ENCODE results near the gene RHOF. TPM values are rescaled to one million over a fixed set of nuclear protein-coding genes. Genes with fewer than 3 reads are reported as not detected.
"Not testable (repeated sequence)": the region's sequence is repeated elsewhere in the genome, so short reads cannot be mapped to it uniquely, and the experiment has no call there.

RHOF gene
- total and polyA plus RNA-seq, 9 donors = 3.7 to 37.3 (median 15.8) TPM

- Histone ChIP-seq H3K36me3 (no peaks in the 10 kb centered on the region), H3K9me3 (no peaks in the 10 kb centered on the region), H3K27ac (peak overlapping the region; percentile 56 to 73), H3K4me3 (peak overlapping the region; percentile 42), H3K4me1 (ENCODE audit: insufficient read depth) (peaks cover 13% of the 10 kb centered on the region), H3K27me3 (no peaks in the 10 kb centered on the region)
- WGBS, 3 donors = 13 to 41% (median 26%) methylated on average over 19 to 48 of the region's 48 CpGs
- intact Hi-C loops (cut with DNase I) = loop anchor here (2.0 to 5.0 kb wide), 3 partner anchors 91 to 96 kb away; no protein-coding TSS in a partner anchor
- TF ChIP-seq CTCF (IDR thresholded peaks at IDR 0.05) = no peak
- TF ChIP-seq EP300 (IDR thresholded peaks at IDR 0.05) = no peak
- TF ChIP-seq POLR2A (IDR thresholded peaks at IDR 0.05) = no peak
- DNase-seq = peak; percentile 67 to 87 (median 78)
Observed at GRCh38 chr12:121792607-121793439, 665 bp downstream of the RHOF start.

DNA sequence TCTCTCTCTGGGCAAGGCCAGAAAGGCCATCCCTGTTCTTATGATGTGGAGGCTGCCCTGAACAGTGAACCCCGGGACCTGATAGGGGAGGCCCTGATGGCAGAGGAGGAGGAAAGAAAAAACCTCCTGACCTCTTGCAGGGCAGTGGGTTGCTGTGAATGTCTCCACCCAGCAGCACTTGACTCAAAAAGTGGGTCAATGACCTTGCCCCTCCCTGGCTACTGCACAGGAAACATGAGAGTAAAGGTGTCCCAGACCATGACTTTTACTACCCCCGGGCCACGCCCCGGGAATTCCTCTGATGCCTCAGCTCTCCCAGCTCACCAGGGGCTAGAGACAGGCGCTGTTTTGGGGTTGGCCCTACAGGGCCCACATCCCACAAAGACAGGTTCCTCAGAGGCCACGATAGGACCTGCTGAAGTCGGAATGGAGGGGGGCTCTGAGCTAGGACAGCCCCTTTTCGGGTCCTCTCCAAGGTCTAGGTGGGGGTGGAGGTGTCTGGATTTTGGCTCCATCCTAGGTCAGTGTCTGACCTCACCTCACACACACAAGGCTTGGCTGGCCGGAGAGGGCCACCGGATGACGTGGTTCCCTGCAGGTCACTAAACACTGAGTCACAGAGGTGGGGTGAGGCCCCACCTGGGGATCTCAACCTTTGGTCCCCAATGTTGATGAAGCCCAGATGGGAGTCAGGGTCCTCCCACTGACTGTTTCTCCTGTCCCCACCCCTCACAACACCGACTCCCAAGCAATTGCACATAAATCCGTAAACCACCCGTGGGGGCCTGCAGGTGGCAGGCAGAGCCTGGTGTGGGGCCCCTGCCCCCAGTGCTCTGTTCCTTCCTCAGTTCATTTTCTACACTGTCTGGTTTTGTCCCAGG lies 1.6 kb downstream of the RHOF start:
- no peak overlapping the region for H3K27ac ChIP-seq
- DNase-seq = no peak
- H3K4me1 ChIP-seq (ENCODE audit: insufficient read depth) = peaks cover 10% of the 10 kb centered on the region
- TF ChIP-seq POLR2A (IDR thresholded peaks at IDR 0.05) (no peak), CTCF (IDR thresholded peaks at IDR 0.05) (no peak), EP300 (IDR thresholded peaks at IDR 0.05) (no peak)
- no peaks in the 10 kb centered on the region for H3K36me3 ChIP-seq
- whole genome bisulfite sequencing, 3 donors = 80 to 87% (median 81%) methylated on average over 13 to 14 of the region's 14 CpGs
- H3K9me3 ChIP-seq = no peaks in the 10 kb centered on the region
- intact Hi-C loops (cut with DNase I) = loop anchor here (2.0 to 5.0 kb wide), 3 partner anchors 90 to 95 kb away; no protein-coding TSS in a partner anchor
- H3K4me3 ChIP-seq = no peak overlapping the region
- H3K27me3 ChIP-seq = no peaks in the 10 kb centered on the region

- intact Hi-C loops (cut with DNase I) = loop anchor here in 3 of 4 donors (5.0 kb wide), 2 partner anchors 88 to 93 kb away; no protein-coding TSS in a partner anchor
- H3K4me3 ChIP-seq; H3K27me3 ChIP-seq; H3K9me3 ChIP-seq; DNase-seq; H3K36me3 ChIP-seq; H3K4me1 ChIP-seq (ENCODE audit: insufficient read depth); H3K27ac ChIP-seq: not testable (repeated sequence)
- WGBS, 3 donors = 90 to 96% (median 92%) methylated on average over 8 of the region's 8 CpGs
Observed at GRCh38 chr12:121790785-121791184, 2.7 kb downstream of the RHOF start.

DNA sequence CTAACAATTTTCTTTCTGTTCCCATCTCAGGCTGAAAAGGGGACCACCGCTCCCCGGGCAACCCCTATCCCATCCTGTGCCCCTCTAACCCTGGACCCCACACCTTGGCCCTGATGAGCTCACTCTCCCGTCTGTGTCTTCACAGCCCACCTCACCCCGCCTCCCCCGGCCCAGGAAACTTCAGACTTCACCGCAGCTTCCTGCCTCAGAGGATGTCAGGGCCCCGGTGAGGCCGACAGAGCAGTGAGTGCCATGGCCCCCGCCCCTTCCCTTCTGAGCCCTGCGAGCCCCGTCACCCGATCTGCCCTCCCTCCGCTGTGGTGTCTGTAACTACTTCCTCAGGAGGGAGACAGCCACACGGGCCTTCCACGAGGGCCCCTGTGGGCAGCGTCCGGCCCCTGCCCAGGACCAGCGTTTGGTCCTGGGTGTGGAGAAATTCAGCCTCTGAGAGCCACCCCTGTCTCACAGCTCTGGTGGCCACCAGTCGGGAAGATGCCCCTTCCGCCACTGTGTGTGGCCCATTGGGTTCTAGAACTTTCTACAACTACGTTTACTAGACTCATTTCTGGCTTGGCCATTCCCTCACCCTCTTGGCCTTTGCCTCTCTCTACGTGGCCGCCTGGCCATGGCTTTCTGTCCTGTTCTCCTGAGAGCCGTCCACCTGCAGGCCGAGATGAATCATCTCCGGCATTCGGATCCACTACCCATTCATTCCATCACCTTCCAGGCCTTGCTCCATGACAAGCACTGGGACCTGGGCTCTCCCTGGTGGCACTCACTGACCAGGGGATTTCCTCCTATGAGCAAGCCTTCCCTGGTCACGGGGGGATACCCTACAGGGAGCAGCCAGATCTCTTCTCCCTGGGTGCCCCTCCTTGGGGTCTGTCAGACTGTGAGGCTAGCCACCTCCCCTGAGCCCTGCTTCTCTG lies 3.4 kb downstream of the RHOF start:
- Histone ChIP-seq H3K4me3 (no peak overlapping the region), H3K9me3 (no peaks in the 10 kb centered on the region), H3K36me3 (no peaks in the 10 kb centered on the region), H3K27me3 (no peaks in the 10 kb centered on the region), H3K27ac (no peak overlapping the region), H3K4me1 (ENCODE audit: insufficient read depth) (peaks cover 5% of the 10 kb centered on the region)
- intact Hi-C loops (cut with DNase I) = loop anchor here in 3 of 4 donors (5.0 kb wide), 2 partner anchors 88 to 93 kb away; no protein-coding TSS in a partner anchor
- WGBS, 3 donors = 70 to 74% (median 71%) methylated on average over 28 of the region's 28 CpGs
- DNase-seq = no peak
- TF ChIP-seq EP300 (IDR thresholded peaks at IDR 0.05) (no peak), CTCF (IDR thresholded peaks at IDR 0.05) (no peak), POLR2A (IDR thresholded peaks at IDR 0.05) (no peak)
